Measurements from ENCODE around the gene PRTFDC1.

- TF ChIP-seq CTCF (IDR thresholded peaks at IDR 0.05; ENCODE audit: insufficient read depth, low read length, poor library complexity, severe bottlenecking) (no peak), EZH2phosphoT487 (conservative IDR thresholded peaks at IDR 0.05; ENCODE audit: low read length) (no peak)
Measured at GRCh38 chr10:24901686-24902399, 50.6 kb downstream of the PRTFDC1 start.
